Fibroblast of lung (primary cell): ENCODE data around the gene SNAPIN. TPM values are rescaled to one million over a fixed set of nuclear protein-coding genes. Genes with fewer than 3 reads are reported as not detected.

Source experiments
- DNase-seq, 2 donors: peaks; one replicate each; pipeline versions ENCODE4 v3.0.0 to v3.0.0-alpha.2; 2010; ENCODE audit warnings: low read depth in 2 of 2
- H2AFZ ChIP-seq: 2 replicates; pipeline ENCODE4 v1.5.1; 2012; ENCODE audit warnings: low read length, control low read depth, inconsistent platforms
- H3K27ac ChIP-seq: 2 replicates; pipeline ENCODE4 v1.5.1; 2011; ENCODE audit warnings: low read length, control low read depth; ENCODE audit not compliant: insufficient read depth
- H3K27me3 ChIP-seq: 2 replicates; pipeline ENCODE4 v1.5.1; 2011; ENCODE audit warnings: mild to moderate bottlenecking, low read length; ENCODE audit not compliant: control insufficient read depth, insufficient read depth
- H3K36me3 ChIP-seq: 2 replicates; pipeline ENCODE4 v1.5.1; 2011; ENCODE audit warnings: low read length; ENCODE audit not compliant: control insufficient read depth, insufficient read depth
- H3K4me1 ChIP-seq: 2 replicates; pipeline ENCODE4 v1.5.1; 2011; ENCODE audit warnings: low read length; ENCODE audit not compliant: control insufficient read depth, insufficient read depth; ENCODE audit errors: extremely low read depth
- H3K4me2 ChIP-seq: 2 replicates; pipeline ENCODE4 v1.5.1; 2011; ENCODE audit warnings: low read length, control low read depth; ENCODE audit not compliant: insufficient read depth; ENCODE audit errors: extremely low read depth
- H3K4me3 ChIP-seq, 4 experiments: fragments of 200-600 bp in 1 of 4; sonication (generic) in 1 of 4; replicated peaks in 1 of 4; 2 replicates each; pipeline ENCODE4 v1.5.1; 2011 to 2016; ENCODE audit warnings: low read length in 4 of 4, low read depth in 3 of 4, mild to moderate bottlenecking in 3 of 4, control low read depth in 2 of 4, inconsistent platforms in 1 of 4, mixed read lengths in 1 of 4; ENCODE audit not compliant: insufficient read depth in 1 of 4; ENCODE audit errors: control extremely low read depth in 1 of 4
- H3K79me2 ChIP-seq: 2 replicates; pipeline ENCODE4 v1.5.1; 2012; ENCODE audit warnings: mild to moderate bottlenecking, low read length, inconsistent platforms; ENCODE audit not compliant: control insufficient read depth, insufficient read depth
- H3K9ac ChIP-seq: 2 replicates; pipeline ENCODE4 v1.5.1; 2011; ENCODE audit warnings: mild to moderate bottlenecking, low read length, control low read depth; ENCODE audit not compliant: insufficient read depth
- H3K9me3 ChIP-seq: 2 replicates; pipeline ENCODE4 v1.5.1; 2012; ENCODE audit warnings: low read depth, low read length; ENCODE audit not compliant: control insufficient read depth, insufficient read depth
- H4K20me1 ChIP-seq: 2 replicates; pipeline ENCODE4 v1.5.1; 2011; ENCODE audit warnings: low read length; ENCODE audit not compliant: control insufficient read depth, insufficient read depth; ENCODE audit errors: extremely low read depth
- EZH2 ChIP-seq: IDR thresholded peaks from 2 replicates; pipeline ENCODE4 v1.5.1; 2012; ENCODE audit warnings: low read length, control low read depth, mild to moderate bottlenecking; ENCODE audit errors: missing control alignments
- polyA plus RNA-seq, 2 donors: library from polyadenylated mRNA; depleted of rRNA in 1 of 2; stranded (reverse) in 1 of 2; unstranded in 1 of 2; fragments of >200 nt; gene quantifications; 2 replicates each; pipeline ENCODE4 v1.2.1, GENCODE V29; 2011 to 2012; ENCODE audit warnings: missing spikeins in 1 of 2
- total RNA-seq: library from RNA; depleted of rRNA; stranded (reverse); fragments of >200 nt; gene quantifications from 2 replicates; pipeline ENCODE4 v1.2.1, GENCODE V29; 2014
- TF ChIP-seq, protein P1 (sequence below), 2 donors: IDR thresholded peaks in 1 of 2; conservative IDR thresholded peaks in 1 of 2; 1 replicate in 1 of 2; 2 replicates in 1 of 2; pipeline ENCODE4 v1.5.1; 2011 to 2012; ENCODE audit warnings: low read length in 2 of 2, control low read depth in 1 of 2, inconsistent platforms in 1 of 2, low read depth in 1 of 2, mild to moderate bottlenecking in 1 of 2

Gene SNAPIN
- total and polyA plus RNA-seq, 2 donors (not counting 1 experiment from before 2014, with no cell fraction given), result 56.8 to 76.5 TPM

DNA sequence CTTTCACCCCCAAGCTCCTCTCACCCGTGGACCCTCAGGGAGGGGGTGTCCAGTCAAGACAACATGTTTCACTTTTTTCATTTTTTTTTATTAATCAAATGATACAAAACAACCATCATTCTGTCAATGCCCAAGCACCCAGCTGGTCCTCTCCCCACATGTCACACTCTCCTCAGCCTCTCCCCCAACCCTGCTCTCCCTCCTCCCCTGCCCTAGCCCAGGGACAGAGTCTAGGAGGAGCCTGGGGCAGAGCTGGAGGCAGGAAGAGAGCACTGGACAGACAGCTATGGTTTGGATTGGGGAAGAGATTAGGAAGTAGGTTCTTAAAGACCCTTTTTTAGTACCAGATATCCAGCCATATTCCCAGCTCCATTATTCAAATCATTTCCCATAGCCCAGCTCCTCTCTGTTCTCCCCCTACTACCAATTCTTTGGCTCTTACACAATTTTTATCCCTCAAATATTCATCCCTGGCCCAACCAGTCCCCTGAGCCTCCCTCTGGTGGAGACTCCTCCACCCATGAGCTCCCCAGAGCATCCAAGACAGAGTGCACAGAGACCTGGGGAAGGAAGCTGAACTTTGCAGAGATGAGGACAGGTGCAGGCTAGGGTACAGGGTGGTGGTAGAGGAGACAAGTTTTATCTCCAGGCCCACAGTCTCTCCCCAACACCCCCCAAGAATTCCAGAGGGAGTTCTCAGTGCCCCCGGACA lies 44.2 kb upstream of the SNAPIN start:
- TF ChIP-seq EZH2, result no peak
- TF ChIP-seq, protein P1, sequence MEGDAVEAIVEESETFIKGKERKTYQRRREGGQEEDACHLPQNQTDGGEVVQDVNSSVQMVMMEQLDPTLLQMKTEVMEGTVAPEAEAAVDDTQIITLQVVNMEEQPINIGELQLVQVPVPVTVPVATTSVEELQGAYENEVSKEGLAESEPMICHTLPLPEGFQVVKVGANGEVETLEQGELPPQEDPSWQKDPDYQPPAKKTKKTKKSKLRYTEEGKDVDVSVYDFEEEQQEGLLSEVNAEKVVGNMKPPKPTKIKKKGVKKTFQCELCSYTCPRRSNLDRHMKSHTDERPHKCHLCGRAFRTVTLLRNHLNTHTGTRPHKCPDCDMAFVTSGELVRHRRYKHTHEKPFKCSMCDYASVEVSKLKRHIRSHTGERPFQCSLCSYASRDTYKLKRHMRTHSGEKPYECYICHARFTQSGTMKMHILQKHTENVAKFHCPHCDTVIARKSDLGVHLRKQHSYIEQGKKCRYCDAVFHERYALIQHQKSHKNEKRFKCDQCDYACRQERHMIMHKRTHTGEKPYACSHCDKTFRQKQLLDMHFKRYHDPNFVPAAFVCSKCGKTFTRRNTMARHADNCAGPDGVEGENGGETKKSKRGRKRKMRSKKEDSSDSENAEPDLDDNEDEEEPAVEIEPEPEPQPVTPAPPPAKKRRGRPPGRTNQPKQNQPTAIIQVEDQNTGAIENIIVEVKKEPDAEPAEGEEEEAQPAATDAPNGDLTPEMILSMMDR (conservative IDR thresholded peaks at IDR 0.05 in 1 of 2, IDR thresholded peaks at IDR 0.05 in 1 of 2; ENCODE audit: low read depth in 1 of 2, low read length in 2 of 2), result peak; percentile 14 to 17
- no peaks in the 10 kb centered on the region for H3K27me3 ChIP-seq
- H3K4me2 ChIP-seq, result no peak overlapping the region
- no peak overlapping the region for H3K4me3 ChIP-seq
- H3K4me1 ChIP-seq, result peaks cover 18% of the 10 kb centered on the region
- H3K9me3 ChIP-seq, result no peaks in the 10 kb centered on the region
- H3K27ac ChIP-seq, result no peak overlapping the region
- H2AFZ ChIP-seq, result no peak overlapping the region
- H3K36me3 ChIP-seq, result peaks cover 3% of the 10 kb centered on the region
- DNase-seq, result no peak
- no peak overlapping the region for H3K9ac ChIP-seq
- H4K20me1 ChIP-seq, result no peaks in the 10 kb centered on the region
- H3K79me2 ChIP-seq, result peaks cover 39% of the 10 kb centered on the region

DNA sequence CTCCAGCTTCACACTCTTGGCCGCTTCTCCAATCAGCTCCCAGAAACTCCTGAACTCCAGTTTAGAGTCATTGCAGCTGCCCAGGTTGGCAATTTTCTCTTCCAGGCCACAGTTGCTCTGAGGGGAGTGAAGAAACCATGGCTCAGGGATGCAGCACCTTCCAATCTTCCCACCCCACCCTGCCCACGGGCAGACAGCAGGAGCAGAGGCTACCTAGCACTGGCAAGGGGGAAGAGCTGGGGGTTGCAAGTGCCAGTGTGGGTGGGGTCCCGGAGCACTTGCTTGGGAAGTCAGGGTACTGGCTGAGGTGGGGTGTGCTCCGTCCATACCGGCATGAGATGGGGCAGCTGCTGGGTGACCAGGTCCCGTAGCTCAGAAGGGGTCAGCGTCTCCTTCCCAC lies 43.6 kb upstream of the SNAPIN start:
- Histone ChIP-seq H3K4me2 (no peak overlapping the region), H2AFZ (no peak overlapping the region), H3K36me3 (peaks cover 3% of the 10 kb centered on the region), H3K79me2 (peaks cover 34% of the 10 kb centered on the region), H4K20me1 (no peaks in the 10 kb centered on the region), H3K9me3 (no peaks in the 10 kb centered on the region), H3K4me3 (no peak overlapping the region), H3K9ac (no peak overlapping the region), H3K27ac (no peak overlapping the region), H3K4me1 (peaks cover 15% of the 10 kb centered on the region), H3K27me3 (no peaks in the 10 kb centered on the region)
- DNase-seq, result no peak
- no peak for TF ChIP-seq EZH2
- TF ChIP-seq, protein P1 (conservative IDR thresholded peaks at IDR 0.05 in 1 of 2, IDR thresholded peaks at IDR 0.05 in 1 of 2; ENCODE audit: low read depth in 1 of 2, low read length in 2 of 2), result no peak

DNA sequence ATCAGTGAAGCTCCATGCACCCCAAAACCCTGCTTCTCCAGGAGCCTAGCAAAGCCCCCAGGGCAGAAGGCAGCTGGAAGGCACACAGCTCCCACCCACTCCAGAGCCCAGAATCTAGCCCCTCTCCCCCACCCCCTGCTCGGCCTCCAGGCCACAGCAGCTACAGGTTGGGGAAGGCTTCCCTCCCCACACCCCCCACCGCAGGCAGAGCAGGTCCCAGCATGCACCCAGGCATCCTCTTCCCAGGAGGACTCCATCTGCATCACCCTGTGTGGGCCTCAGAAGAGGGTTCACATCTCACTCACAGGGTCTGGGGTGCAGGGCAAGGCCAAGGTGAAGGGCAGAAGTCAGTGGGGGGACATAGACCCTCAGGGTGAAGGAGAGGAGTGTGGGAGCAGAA lies 43.1 kb upstream of the SNAPIN start:
- H3K27me3 ChIP-seq, result no peaks in the 10 kb centered on the region
- H4K20me1 ChIP-seq, result no peaks in the 10 kb centered on the region
- peaks cover 29% of the 10 kb centered on the region for H3K79me2 ChIP-seq
- H3K4me1 ChIP-seq, result peaks cover 10% of the 10 kb centered on the region
- DNase-seq, result no peak
- no peak overlapping the region for H3K27ac ChIP-seq
- no peak overlapping the region for H3K9ac ChIP-seq
- H3K4me2 ChIP-seq, result no peak overlapping the region
- no peak for TF ChIP-seq EZH2
- TF ChIP-seq, protein P1 (conservative IDR thresholded peaks at IDR 0.05 in 1 of 2, IDR thresholded peaks at IDR 0.05 in 1 of 2; ENCODE audit: low read depth in 1 of 2, low read length in 2 of 2), result no peak
- no peak overlapping the region for H2AFZ ChIP-seq
- no peaks in the 10 kb centered on the region for H3K9me3 ChIP-seq
- H3K36me3 ChIP-seq, result peaks cover 3% of the 10 kb centered on the region
- no peak overlapping the region for H3K4me3 ChIP-seq
